Left lobe of liver (tissue), 2 donors: ENCODE measurements around the gene COL21A1. TPM values are rescaled to one million over a fixed set of nuclear protein-coding genes. Genes with fewer than 3 reads are reported as not detected.

ENCODE experiments used
- ATAC-seq: fragments of 200-7000 bp; cut with Tn5 transposase; one replicate; pipeline ENCODE4 v1.9.1; 2020; ENCODE audit warnings: mild to moderate bottlenecking, moderate library complexity
- DNase-seq: peaks from one replicate; pipeline ENCODE4 v3.0.0-alpha.2; 2020; ENCODE audit warnings: low spot score
- total RNA-seq: library from RNA; stranded (reverse); gene quantifications from one replicate; pipeline ENCODE4 v1.2.1, GENCODE V29; 2021
- donor health status: DM: no; HTN: no; CAD: no; lungs with moderate emphysema.
- donor health status: DM: no; HTN: yes; CAD: no.

The COL21A1 gene
- total RNA-seq, 1 donor from 2014 or later, result 0.43 TPM

DNA sequence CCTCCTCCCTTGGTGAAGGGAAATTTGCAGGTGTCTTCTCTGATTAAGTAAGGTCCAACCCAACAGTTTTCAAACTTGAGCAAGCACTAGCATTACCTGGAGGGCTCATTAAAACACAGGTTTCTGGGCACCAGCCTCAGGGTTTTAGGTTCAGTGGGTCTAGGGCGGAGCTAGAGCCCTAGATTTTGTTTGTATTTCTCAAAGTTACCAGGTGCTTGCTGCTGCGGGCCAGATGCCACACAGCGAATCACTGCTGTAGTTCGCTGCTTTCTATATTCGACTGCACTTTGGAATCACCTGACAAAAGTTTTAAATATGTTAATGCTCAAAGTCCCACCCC is 869 bp downstream of the COL21A1 start:
- DNase-seq (no peak), ATAC-seq (peak; percentile 63)

DNA sequence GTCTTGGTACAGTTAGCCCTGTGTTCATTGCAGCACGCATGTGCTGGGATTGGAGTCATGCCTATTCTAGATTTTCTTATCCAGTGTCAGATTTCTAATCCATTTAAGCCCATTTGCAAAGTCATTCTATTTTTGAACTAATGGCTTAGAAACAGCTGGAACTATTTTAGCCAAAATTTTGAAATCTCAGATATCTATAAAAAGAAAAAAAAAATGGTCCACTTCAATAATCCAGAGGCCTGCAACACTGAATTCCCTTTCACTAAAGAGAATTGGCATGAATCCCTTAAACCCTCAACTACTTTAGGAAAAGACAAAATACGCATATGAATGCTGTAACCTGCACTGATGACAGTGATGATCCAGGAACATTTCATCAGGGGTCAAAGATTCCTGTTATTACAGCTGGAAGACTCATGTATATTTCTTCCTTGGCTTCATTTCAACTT is 1.5 kb downstream of the COL21A1 start:
- DNase-seq (no peak), ATAC-seq (no peak)

DNA sequence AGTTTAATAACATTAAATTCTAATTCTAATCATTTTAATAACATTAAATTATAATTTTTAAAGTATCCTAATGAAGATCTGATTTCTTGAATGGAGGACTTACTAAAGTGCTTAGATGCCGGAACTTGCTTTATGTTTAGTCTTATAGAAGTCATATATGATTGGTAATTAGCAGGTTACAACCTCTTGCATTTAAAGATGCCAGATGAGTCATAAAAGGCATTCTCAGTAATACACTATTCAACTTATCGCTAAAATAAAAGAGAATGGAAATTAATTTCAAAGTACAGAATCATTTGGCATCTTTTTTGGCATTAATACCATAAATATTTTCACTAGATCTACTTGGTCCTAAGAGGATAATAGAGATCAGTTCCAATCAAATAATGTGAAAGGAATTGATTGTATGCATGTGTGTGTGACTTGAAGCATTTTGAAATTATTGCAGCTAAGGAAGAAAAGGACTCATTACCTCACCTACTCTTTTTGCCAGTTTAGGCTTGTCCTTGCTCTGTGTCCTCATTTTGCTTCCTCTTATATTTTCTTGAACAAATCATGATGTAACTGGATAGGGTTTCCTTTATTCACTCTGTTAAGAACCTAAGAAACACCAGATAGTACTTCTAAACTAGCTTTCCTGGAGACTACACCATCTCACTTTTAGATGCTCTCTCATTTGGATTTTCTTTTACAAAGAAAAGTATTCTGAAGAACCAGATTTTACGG is 2.7 kb downstream of the COL21A1 start:
- ATAC-seq (no peak), DNase-seq (no peak)

DNA sequence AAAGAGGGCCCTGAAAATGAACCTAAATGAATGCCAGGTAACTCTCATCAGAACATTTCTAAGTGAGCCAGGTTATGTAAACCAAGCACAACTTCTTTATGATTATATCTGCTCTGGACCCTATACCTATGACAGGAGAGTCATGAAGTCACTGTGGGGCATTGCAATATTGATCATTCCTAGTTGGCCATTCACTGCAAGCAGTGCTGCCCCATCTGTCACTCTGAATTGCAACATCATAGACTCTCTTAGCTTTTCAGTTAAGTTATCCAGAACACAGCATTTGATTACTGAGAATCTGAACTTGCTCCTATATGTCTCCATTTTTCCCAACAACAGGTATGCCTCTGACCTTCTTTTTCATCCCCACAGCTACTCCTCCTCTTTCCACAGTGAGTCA is 3.3 kb downstream of the COL21A1 start:
- ATAC-seq (peak; percentile 33), DNase-seq (no peak)

DNA sequence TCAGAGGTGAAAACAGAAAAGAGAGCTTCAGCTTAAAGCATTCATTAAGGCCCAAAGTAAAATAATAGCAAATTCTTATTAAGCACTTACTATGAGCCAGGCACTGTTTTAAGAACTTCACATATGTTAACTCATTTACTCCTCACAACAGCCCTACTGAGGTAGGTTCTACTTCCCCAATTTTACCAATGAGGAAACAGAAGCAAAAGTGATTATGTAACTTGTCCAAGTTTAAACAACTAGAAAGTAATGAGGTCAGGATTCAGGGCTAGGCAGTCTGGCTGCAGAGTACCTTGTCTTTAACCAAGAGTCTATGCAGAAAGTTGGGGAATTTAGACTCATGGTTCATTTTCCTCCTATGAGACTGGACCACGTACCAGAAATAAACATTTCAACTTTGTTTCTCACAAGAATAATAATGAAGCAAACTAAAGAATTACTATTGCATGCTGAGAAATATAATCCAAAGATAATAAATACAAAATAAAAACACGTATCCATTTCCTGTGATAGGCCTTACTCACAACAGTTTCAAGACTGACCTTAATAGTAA is 3.8 kb downstream of the COL21A1 start:
- DNase-seq (no peak), ATAC-seq (peak; percentile 41)

DNA sequence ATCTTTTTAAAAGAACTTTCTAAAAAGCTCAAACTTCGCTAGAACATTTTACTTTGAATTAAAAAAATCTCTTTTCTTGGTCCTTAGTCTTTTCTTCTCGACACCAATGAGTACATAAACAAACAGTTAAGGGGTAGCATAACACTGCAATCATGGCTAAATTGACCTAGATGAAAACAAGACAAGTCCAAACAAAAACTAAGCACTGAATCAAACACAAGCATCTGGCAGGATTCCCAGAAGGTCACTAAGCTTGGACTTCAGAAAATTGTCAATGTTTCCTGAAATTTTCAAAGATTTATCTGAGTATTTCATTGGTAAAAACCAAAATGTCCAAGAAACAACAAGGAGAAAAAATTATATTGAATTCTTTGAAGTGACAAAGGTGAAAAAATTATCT is 5.0 kb downstream of the COL21A1 start:
- DNase-seq (no peak), ATAC-seq (peak; percentile 52)

DNA sequence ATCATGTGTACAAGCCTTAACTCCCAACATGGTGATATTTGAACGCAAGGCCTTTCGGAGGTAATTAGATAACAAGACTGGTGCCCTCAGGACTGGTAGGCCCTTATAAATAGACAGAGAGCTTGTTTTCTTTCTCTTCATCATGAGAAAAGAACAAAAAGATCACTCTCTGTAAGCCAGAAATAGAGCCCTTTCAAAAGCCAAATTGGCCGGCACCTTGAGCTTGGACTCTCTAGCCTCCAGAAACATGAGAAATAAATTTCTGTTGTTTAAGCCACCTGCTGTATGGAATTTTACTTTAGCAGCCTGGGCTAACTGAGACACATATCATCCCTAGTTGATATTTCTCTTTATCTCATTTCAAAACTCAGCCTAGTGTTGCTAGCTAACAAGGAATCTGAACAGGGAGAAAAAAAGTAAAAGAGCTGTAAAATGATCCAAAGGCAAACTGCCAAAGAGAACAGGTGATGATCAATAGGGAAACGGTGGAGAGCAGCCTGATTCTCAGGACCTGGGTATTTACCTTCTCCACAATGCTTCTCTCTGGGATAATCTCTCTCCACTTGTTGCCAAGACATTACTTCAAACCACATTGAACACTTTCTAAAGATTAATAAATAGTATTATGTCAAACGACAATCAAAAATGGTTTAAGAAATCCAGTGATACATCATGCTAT is 6.1 kb downstream of the COL21A1 start:
- no peak for ATAC-seq
- DNase-seq, result no peak

DNA sequence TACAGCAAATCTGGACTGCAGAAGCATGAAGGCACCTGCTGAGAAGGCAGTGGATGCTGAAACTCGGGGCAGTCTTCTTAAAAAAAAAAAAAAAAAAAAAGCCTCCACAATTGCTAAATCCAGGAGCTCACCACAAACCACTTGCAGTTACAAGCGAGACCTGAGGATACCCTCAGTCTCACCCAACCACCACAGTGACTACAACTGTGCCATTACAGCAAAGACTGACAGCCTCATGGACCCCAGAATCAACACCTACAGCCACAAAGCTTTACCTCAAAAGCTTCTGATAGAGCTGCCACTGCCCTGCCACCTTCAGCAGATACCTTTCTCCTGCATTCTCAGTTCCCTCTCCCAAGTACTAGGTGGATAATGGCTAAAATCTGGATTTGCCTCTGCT is 9.0 kb downstream of the COL21A1 start:
- no peak for ATAC-seq

DNA sequence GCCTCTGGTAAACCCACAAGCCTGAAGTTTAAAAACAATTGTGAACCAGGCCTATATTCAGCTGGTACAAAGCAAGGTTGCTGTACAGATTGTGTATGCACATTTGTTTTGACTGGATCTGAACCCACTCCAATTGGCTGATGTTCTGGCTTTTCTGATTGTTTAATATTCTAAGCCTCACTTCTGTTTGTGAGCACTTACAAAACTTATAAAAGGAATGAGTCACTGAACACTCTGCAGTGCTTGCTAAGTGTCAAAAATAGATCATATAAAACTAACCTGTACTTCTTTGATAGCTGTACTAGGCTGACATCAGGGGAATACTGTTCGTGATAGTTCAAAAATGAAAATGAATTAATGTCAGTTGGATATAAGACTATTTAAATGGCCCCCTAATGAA is 12.1 kb downstream of the COL21A1 start:
- ATAC-seq, result no peak

More for the DNA sequence above, 9.0 kb downstream of the COL21A1 start:
- no peak for DNase-seq

DNA sequence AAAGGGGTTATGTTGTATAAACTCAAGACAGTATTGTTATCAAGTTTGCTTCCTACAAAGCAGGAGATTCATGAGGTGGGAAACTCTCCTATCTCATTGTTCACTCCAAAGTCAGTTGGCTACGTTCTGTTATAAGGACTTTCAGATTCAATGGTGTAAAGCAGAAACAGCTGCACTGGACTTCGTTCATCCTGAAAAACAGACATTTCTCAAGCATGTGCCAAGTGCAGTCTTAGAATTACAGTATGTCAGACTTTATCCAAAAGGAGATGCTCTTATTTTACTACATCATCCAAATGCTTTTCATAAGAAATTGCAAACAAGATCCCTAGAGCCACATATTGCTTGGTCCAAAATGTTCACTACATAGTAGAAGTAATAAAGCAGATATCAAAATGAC is 14.9 kb downstream of the COL21A1 start:
- no peak for DNase-seq
- ATAC-seq, result no peak

More for the DNA sequence above, 12.1 kb downstream of the COL21A1 start:
- no peak for DNase-seq

DNA sequence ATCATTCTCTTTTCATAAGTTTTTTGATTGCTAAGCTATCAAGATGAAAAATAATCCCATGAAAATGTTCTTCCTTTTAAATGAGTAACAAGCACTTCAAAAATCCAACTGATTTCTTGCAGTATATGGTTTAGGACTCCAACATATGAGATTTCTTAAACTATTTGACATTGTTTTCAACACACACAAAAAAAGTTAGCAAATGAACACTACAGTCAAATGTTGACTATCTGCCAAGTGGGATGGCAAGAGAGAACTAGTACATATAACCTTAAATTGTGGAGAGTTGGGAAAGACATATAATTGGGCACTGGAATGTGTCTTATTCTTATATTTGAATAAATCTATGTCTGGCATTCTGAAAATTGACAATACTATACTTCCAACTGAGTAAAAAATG is 15.6 kb downstream of the COL21A1 start:
- ATAC-seq, result no peak

DNA sequence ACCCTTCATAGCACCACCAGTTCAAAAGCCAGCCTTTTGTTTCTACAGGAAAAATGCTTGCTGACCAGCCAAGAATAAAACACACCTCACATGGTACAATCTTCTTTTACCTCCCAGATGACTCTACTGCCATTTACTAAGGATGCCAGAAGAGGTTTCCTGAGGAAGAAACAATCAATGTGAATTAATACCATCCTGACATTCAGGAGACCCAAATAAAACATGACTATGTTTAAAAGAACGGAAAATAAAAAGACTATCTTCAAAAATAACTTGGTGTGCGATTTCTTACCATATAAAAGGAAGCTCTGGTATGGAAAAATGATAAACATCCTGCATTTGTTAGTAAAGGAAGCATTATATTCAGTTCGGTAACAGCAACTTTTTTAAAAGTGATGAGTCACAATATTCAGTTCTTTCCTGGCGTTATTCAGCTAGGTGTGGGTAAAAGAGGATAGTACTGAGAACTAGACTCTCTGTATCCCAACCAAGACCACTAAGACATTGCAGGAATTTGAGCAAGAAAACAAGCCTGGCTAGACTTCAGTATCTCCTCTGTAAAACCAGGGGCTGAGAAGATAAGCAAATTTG is 16.3 kb downstream of the COL21A1 start:
- ATAC-seq (no peak), DNase-seq (no peak)

More for the DNA sequence above, 15.6 kb downstream of the COL21A1 start:
- DNase-seq, result no peak

DNA sequence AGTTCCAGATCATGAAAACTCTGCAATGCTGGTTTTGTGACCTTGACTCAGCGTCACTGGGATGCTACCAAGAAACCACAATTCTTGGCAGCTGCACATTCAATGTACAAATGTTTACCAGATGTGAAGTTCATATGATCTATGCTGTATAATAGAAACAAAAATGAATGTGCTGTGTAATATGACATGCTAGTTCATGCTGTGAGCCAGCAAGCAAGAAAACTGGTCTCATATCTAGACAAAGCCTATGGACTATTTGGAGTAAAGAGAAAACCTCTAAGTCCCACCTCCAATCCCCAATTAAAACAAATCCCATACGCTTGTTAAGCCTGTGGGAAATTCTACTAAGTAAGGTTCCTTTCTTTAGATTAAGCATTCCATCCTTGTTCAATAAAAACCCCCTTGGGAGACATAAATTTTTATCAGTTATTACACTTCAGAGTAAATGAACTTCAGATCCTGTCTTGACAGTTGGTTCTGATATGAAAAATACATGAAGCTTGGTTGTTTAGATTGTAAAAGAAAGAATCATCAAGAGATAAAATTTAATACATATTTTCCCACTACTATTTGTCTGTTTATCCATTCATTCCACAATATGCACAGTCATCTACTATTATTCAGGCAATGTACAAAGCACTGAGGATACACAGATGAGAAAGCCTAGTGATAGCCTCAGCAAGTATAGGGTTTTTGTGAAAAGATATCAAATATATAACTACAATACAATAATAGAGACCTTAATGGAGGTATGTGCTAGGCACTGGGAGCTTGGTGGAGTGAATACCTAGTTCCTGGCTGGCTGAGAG is 20.1 kb downstream of the COL21A1 start:
- ATAC-seq (no peak), DNase-seq (no peak)

DNA sequence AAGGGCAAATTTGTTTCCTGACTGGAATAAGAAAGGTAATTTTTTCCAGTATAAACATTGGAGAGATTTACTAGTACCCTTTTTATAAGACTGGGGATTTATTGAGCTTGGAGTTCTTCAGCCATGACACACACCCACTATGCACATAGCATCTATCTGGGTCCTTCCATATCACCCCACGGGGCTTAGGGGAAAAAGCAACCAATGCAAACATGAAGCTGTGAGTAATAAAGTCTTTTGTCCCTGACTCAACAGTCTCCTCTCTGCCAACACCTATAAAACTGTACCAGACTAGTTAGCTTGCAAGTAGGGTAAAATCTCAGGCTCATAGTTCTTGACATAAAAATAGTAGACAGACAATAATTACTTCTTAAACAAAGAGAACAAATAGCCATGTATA is 23.4 kb downstream of the COL21A1 start:
- DNase-seq (no peak), ATAC-seq (no peak)

DNA sequence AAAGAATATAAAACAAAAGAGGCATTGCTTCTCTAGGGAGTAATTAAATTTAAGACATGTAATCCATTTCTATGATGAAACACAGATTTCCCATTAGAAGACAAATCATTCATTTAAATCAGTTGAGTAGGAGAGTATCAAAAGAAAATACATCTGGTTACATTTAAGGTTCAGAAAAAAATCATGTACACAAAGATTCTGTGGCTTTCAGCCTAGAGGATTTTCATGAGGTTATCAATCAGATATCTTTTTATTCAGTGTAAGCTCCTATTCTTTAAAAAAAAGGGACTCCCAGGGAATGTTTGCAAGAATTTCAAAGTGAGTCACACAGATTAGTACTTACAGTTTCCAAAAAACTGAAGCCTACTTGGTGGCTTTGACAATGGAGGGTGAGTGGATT is 24.9 kb downstream of the COL21A1 start:
- ATAC-seq (no peak), DNase-seq (no peak)

DNA sequence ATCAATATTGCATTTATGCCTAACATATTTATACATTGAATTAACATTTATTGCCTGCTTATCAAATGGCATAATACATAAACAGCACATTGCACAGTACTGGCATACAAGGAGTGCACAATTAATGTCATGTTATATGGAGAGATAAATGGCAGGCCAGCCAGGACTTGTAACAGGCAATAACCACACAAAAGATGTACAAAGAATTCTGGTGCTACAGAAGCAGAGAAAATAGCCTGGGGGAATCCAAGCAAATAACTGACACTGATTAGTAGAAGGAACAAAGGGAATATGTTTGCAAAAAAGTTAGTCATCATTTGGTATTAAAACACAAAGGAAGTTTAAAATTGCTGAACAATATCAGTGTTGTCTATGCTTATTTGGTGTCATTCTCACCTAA is 27.3 kb downstream of the COL21A1 start:
- ATAC-seq (no peak), DNase-seq (no peak)

DNA sequence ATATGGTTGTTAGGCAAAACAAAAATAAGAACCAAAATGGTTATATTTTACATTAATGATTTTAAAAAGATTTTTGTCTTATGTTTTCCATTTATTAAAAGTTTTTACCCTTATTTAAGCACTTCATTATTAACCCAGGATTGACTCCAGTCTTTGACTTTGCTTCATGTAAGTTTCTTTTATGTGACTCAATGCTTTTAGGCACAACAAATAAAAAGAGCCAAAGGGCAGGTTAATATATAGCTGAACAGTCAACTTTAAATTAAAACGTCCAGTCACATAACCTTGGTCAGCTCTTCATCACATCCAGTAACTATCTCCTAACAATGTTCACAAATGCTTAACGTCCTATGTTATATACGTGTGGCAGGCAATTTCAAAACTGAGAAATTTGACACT is 32.7 kb downstream of the COL21A1 start:
- no peak for ATAC-seq

DNA sequence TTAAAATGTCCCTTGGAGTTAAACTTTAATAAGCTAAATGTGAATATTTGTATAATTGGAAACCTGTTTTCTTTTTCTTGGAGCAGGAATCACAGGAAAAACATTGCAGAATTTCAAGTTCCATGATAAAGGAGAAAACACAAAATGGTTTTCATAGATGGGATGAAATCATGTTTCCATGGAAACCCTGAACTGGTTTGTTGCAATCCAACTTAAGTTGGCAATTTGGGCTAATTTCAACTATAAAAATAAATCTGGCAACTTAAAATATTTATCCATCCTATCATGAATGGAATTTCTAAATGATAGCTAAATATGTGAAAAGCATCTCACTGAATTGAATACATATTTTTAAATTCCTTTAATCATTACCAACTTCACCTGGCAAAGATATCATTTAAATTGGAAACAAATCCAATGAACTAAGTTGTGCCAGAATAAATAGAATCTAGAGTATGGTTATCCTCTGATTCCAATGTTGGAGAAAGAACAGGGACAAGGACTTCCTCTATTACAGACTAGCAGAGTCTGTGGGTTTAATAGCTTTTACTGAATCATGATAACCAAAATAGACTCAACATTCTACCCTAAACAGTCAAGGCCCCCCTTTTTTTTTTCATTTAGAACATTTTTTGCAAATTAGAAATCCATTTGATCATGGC is 33.2 kb downstream of the COL21A1 start:
- DNase-seq, result no peak
- no peak for ATAC-seq

More for the DNA sequence above, 32.7 kb downstream of the COL21A1 start:
- DNase-seq, result no peak

DNA sequence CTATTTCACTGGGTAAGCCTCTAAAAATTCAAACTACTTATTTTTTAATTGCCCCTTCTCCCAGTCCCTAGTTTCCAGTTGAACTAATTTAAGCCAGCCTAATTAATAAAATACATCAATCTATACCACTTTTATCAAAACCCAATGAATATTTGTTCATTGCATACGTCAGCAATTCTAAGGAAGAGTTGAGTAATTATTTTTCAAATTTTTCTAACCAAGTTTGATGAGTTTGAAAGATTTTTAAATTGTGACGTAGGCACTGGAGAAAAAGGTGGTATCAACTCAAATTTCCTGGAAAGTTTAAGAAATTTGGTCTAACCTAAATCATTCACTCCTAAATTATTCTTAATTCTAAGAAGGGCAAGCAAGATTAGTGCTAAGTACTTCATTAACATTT is 35.7 kb downstream of the COL21A1 start:
- ATAC-seq, result no peak
- DNase-seq, result no peak

DNA sequence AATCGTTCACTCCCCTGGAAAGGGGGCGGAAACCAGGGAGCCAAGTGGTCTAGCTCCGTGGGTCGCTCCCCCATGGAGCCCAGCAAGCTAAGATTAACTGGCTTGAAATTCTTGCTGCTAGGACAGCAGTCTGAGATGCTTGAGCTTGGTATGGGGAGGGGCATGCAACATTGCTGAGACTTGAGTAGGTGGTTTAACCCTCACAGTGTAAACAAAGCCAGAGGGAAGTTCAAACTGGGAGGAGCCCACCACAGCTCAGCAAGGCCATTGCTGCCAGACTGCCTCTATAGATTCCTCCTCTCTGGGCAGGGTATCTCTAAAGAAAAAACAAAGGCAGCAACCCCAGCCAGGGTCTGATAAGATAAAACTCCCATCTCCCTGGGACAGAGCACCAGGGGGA is 43.2 kb downstream of the COL21A1 start:
- no peak for DNase-seq
- no peak for ATAC-seq

DNA sequence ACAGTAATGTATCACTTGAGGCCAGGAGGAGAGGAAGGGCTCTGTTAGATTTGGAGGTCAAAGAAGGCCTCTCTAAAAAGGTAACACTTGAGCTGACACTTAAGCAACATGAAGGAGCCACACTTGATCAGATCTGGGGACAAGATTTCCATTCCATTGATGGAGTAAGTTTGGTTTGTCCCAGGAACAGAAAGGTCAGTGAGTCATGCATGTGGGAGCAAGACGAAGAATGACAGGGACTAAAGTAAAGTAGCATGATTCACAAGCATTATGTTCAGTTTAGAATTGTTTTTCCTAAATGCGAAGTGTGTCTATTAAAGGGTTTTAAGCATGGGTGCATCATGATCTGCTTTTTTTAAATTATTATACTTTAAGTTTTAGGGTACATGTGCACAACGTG is 47.4 kb downstream of the COL21A1 start:
- DNase-seq, result no peak
- no peak for ATAC-seq
